ENCODE results near the gene CNTNAP2. TPM values are rescaled to one million over a fixed set of nuclear protein-coding genes. Genes with fewer than 3 reads are reported as not detected.
"Not testable (repeated sequence)": the region's sequence is repeated elsewhere in the genome, so short reads cannot be mapped to it uniquely, and the experiment has no call there.

CNTNAP2 gene
- total RNA-seq, 1 donor from 2014 or later, result 0.48 TPM

DNA sequence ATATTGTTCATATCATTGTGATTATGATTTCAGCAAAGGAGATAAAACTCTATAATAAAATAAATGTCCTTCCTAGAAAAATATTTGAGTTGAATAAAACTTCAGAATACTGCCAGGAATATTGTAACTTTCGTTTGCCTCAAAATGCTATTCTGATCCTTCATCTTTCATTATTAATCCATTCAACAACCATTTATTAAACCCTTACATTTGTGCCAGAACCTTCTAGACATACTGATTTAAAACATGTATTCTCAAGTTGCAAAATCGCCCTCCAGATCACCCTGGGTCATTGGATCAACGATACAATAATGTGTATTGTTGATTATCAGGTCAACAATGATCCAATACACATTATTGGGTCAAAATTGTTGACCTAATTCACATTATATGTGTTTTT is 759.8 kb downstream of the CNTNAP2 start:
- intact Hi-C loops (cut with DNase I), result no loop called here
- DNase-seq (no peak), ATAC-seq (ENCODE audit: poor library complexity) (no peak)

DNA sequence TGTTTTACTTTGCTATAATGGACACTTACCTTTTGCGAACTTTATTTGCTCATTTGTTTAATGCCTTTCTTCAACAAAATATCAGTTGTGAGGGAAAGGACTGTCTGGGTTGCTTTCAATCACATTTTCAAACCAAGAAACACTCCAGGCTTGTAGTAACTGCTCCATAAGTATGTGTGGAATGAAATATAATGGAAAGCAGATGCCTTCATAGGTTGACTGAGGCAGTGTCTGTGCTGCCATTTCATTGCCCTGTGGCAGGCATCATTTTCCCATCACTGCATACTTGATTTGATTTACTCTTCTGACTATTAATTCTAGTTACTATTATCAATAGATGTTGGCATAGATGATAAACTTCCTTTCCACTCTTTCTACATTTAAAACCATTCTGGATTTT is 762.3 kb downstream of the CNTNAP2 start:
- intact Hi-C loops (cut with DNase I), result no loop called here
- ATAC-seq (ENCODE audit: poor library complexity) (no peak), DNase-seq (no peak)

DNA sequence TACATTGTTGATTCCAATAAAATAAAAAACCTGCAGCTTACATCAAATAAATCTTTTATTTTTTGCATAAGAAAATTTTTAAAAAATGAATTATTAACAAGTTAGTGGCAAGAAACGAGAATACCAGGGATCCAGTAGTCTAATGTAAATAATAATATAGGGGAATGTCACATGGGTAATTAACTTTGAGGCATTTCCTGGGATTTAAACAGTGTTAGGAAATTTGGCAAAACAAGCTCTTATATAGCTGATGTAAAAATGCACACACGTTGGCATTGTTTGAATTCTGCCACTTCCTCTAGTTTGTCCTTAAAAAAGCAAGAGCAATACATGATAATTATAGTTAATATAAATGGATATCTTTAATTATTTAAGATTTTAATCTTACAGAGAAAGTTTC is 768.6 kb downstream of the CNTNAP2 start:
- intact Hi-C loops (cut with DNase I), result no loop called here
- DNase-seq (no peak), ATAC-seq (ENCODE audit: poor library complexity) (no peak)

DNA sequence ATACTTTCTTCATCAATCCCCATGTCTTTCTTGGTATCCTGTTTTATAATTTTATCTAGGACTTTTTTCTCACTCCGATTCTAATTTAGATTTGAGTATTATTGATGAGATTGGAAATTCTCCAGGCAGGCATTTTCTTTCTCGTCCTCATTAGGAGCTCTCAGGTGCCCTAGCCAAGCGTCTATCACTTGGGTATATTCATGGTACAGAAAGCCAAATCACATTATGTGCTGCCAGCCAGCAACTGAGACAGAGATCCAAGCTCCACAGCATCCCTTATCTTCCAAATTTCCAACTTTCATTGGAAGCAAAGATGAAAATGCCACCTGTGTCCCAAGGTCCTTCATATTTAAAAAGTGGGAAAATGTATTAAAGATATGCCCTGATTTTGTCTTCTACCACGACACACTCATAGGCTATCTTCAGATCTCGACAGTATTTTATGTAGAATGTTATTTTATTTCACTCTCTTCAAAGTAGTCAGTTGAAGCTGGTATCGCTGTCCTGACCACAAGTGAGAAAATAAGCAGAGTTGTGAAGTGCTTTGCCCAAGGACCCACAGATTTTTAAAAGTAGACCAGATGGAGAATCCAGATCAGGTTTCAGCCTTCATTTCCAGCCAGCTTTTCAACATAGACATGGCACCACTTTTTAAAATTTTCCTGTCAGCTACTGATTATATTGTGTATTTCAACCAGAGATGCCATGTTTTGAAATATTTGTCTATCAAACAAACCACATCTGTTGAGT is 773.4 kb downstream of the CNTNAP2 start:
- intact Hi-C loops (cut with DNase I), result no loop called here
- ATAC-seq (ENCODE audit: poor library complexity) (no peak), DNase-seq (no peak)

DNA sequence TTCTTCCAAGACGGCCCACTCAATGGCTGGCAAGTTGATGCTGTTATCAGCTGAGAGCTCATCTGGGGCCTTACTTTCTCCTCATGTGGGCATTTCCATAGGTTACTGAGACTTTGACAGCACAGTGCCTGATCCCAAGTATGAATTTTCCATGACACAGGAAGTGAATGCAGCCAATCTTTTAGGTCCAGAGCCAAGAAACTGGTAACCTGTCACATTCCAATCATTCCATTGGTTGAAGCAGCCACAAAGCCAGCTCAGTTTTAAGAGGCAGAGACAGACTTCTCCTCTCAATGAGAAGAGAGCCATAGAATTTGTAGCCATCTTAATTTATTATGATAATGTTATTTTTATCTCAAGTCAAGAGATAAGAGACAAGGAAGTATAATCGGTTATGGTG is 775.5 kb downstream of the CNTNAP2 start:
- ATAC-seq (ENCODE audit: poor library complexity) (no peak), DNase-seq (no peak)
- intact Hi-C loops (cut with DNase I), result no loop called here

DNA sequence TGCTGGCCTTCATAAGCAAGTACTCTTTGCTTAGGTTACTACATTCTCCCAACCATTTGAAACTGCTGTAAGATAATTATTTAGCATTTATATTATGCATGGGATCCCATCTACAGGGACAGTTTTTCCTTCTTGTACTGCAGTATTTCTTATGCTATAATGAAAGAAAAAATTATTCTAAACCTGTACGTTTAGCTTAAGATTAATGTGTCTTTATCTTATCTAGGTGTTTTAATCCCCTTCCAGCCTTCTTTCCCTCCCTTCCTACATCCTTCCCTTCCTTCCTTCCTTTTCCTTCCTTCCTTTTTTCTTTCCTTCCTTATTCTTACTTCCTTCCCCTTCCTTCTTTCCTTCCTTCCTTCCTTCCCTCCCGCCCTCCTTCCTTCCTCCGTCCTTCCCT is 778.3 kb downstream of the CNTNAP2 start:
- DNase-seq (no peak), ATAC-seq (ENCODE audit: poor library complexity) (no peak)
- intact Hi-C loops (cut with DNase I), result no loop called here

DNA sequence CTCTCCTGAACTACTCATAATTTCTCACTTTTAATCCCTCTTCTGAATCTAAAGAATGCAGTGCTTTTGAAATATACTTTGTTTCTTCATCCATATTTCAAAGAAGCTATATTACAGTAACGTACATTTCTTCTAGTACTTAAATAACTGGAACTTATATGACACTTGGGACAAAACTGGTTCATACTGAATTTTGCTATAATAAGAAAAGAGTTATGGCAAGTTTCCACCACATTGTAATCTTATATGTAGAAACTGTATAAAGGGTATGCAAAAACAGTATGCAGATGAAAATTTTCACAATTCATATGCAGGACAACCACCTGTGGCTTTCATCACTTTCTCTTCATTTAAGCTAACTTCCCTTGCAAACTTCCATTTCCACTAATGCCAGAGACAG is 785.7 kb downstream of the CNTNAP2 start:
- no peak for DNase-seq
- no peak for ATAC-seq (ENCODE audit: poor library complexity)
- intact Hi-C loops (cut with DNase I), result no loop called here

DNA sequence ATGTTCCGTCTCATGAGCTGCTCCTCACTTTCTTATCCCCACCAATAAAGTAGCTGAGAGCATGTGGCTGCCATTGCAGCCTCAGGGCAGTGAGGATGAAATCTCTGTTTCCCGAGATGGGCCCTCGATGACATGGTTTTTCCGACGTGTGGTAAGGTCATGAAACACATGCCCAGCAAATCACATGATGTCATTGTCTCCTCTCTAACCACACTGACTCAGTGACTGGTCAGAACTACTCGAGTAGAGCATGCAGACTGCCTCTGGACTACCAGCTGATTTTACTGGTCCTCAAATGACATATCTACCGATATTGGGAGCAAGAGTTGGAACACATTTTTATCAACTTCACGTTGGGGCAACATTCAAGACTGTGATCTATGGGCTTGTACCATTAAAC is 786.1 kb downstream of the CNTNAP2 start:
- intact Hi-C loops (cut with DNase I), result no loop called here
- DNase-seq, result no peak
- no peak for ATAC-seq (ENCODE audit: poor library complexity)

DNA sequence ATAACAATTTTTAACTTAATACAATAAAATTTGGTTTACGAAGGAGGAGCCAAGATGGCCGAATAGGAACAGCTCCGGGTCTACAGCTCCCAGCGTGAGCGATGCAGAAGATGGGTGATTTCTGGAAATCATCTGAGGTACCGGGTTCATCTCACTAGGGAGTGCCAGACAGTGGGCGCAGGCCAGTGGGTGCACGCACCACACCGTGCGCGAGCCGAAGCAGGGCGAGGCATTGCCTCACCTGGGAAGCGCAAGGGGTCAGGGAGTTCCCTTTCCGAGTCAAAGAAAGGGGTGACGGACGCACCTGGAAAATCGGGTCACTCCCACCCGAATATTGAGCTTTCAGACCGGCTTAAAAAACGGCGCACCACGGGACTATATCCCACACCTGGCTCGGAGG is 789.1 kb downstream of the CNTNAP2 start:
- not testable (repeated sequence) for ATAC-seq (ENCODE audit: poor library complexity); DNase-seq

DNA sequence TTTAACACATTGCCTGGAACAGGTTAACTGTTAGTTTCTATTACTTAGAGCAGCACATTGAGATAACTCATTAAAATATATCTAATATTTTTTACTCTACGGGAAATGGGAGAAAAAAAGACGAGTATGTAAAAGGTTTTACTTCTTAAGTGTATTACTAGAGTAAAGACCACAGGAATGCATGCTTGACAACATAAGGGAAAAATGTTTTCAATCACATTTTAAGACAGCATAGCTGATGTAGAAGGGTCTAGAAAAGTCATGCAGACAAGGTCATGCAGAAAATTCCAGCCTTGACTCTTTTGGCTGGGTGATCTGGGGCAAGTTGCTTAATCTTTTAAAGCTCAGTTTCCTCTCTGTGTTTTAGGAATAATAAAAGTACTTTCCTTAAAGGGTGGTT is 806.2 kb downstream of the CNTNAP2 start:
- intact Hi-C loops (cut with DNase I), result no loop called here
- ATAC-seq (ENCODE audit: poor library complexity) (no peak), DNase-seq (no peak)

More for the DNA sequence above, 789.1 kb downstream of the CNTNAP2 start:
- intact Hi-C loops (cut with DNase I), result not testable (repeated sequence)

DNA sequence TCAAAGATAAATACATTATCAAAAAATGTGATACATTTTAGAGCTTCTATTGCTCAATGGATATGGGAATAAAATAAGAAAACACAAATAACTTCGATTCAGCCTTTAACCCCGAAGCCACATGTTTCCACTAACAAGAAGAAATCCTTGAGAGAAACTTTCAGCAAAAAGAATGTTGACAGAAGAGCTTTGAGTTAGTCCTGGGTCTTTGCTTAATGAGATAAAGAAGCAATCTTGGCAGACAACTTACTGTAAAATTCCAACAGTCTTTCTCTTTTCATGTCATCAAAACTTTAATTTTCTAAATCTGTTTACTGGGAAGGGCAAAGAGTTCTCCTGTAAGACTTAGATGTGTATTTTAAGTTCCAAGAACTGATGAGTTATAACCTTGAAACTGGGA is 810.2 kb downstream of the CNTNAP2 start:
- DNase-seq, result no peak
- intact Hi-C loops (cut with DNase I), result no loop called here
- ATAC-seq (ENCODE audit: poor library complexity), result no peak

DNA sequence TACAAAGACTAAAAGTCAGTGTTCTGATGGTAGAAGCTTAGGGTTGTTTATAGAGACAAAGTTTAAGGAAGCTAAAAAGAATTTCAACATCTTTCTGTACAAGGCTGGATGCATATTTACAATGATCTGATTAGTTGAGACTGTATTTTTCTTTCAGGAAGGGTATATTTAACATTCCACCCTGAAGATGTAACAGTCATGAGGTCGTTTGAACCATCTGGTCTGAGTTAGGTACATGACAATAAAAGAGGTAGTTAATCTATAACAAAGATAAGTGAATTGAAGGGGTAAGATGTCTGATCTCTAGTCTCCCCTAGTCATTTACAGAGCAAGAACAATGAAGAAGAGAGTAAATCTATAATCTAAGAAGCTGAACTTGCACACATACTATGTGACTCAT is 821.2 kb downstream of the CNTNAP2 start:
- DNase-seq (no peak), ATAC-seq (ENCODE audit: poor library complexity) (no peak)
- intact Hi-C loops (cut with DNase I), result no loop called here

DNA sequence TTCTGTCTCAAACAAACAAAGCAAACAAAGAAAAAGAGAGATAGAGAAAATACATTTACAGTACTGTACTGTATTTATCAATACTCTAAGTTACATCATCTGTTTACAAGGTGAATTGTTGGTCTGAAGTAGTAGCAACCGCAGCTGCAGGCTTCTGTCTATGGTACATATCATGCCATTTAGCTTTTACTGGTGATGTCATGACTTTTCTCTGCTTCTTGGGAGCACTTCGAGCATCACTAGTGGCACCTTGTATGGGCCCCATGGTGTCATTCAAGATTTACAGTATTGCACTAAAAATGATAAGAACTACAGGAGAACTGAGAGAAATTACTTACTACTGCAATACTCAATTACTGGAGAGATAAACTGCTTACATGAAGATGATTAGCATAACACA is 826.9 kb downstream of the CNTNAP2 start:
- ATAC-seq (ENCODE audit: poor library complexity), result no peak
- no peak for DNase-seq
- intact Hi-C loops (cut with DNase I), result no loop called here

DNA sequence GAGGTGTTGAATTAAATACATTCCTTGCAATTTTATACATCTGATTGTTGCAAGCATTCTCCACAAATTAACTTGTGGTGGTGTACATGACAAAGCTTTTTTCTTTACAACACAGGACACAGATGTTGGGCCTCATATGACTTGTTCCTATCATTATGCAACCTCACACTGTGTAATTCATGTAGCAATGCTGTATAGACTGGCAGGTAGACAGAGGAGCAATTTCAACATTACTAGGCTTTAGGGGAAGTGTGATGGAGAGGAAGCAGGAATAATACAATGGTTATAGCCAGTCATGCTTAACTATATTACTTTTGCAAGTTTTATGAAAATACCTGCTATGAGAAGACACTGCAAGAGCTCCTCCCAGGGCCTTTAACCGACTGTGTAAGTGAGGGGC is 832.1 kb downstream of the CNTNAP2 start:
- ATAC-seq (ENCODE audit: poor library complexity), result no peak
- no peak for DNase-seq
- intact Hi-C loops (cut with DNase I), result no loop called here

DNA sequence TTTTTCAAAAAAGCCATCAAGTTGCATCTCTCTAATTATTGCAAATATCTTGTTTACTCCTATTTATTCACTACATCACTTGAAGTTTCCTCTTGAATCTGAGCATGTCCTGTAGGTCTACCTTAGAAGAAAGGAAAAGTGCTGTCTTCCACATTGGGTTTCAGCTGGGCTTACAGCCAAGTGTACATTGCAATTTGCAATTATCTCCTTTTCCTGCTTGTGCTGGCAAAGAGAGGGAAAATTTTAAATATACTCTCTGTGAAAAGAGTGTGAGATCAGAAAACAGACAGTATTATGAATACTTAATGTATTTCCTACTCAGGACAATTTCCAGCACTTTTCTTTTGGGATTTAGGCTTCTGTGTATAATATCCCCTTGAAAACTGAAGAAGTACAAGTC is 839.7 kb downstream of the CNTNAP2 start:
- ATAC-seq (ENCODE audit: poor library complexity) (no peak), DNase-seq (no peak)
- intact Hi-C loops (cut with DNase I), result no loop called here

DNA sequence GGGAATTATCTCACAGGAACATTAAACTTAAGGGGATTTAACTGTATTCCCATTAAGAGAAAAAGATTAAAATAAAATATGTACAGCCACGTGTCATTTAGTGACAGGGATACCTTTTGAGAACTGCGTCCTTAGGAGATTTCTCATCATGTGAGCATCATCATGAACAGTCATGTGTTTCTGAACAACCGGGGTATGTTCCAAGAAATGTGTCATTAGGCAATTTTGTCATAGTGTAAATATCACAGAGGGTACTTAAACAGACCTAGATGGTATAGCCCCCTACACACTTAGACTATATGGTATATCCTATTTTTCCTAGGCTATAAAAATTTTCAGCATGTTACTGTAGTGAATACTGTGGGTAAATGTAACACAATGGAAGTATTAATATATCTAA is 840.3 kb downstream of the CNTNAP2 start:
- DNase-seq, result no peak
- intact Hi-C loops (cut with DNase I), result no loop called here
- no peak for ATAC-seq (ENCODE audit: poor library complexity)

DNA sequence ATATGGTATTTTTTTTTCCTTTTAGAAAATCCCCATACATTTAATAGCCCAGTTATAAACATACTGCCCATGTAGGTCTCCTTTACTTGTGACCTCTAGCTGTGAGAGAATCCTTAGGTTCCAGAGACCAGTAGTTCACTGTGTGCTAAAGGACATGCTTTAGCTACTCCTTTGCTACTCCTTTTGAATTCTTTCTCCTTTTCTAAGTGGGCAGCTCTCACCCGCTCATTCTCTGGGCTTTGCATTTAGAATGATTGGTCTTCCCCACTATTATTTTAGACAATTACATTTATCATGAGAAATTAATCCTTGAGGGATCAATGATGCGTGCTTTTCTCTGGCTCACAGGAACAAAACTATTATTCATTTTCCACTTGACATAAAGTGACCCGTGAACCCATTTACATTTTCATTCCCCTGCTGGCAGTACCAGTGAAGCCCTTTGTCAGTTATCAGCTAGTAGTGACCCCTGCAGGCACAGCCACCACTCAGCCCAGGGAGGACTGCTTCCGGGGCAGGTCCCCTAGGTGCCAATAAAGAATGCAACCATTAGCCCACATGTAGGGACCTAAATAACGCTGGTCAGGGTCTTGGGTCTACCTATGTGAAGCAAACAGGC is 844.3 kb downstream of the CNTNAP2 start:
- DNase-seq, result no peak
- no peak for ATAC-seq (ENCODE audit: poor library complexity)
- intact Hi-C loops (cut with DNase I), result no loop called here

DNA sequence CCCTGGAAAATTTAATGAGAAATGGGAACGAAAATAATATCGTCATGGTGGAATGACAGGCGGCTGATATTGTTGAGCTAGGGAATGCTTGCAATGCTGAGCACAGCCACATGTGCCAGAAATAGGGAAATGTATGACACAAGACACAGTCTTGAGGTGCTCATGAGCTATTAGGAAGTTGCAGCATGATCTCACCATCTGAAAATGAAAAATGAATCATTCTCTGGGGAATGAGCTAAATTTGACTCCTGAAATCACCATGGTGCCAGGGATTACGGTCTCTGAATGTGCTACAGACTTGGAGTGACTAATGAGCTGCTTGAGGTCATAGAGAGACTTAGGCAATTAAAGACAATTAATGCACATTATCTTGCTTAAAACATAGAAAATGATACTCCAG is 845.0 kb downstream of the CNTNAP2 start:
- DNase-seq, result no peak
- peak; percentile 25 for ATAC-seq (ENCODE audit: poor library complexity)
- intact Hi-C loops (cut with DNase I), result no loop called here

DNA sequence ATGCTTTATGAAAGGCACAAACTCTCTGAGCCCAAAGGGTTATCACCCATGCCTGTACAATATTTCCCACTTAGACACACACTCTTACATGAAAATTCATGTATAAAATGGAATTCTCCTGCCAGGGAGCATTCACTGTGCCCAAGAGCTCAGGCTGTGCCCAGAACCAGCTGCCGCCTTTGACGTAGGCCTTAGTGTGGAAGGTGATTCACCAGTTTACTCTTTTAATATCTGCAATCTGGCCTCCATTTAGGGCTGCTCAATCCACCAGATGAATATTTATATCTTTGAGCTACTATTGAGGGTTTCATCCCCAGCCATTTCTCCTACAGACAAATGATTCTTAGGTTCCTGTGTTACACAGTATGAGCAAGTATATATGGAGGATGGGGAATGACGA is 849.7 kb downstream of the CNTNAP2 start:
- intact Hi-C loops (cut with DNase I), result no loop called here
- ATAC-seq (ENCODE audit: poor library complexity) (no peak), DNase-seq (no peak)

DNA sequence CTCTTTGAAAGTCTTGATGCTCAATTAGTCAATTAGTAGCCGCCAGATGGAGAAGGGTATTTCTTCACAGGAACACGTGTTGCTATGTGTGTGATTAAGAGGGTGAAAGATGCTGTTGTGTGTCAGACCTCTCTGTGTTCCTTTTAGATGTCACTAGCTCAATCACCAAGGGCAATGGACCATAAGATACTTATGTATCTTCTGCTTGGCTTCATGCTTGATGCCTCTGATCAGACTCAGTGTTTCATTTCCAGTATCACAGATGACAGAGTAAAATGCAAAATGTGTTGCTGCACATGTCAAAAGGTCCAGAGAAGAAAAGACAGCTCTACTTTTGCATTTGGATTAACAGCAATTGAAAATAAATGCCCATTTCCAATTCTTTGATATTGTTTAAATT is 865.9 kb downstream of the CNTNAP2 start:
- no peak for DNase-seq
- intact Hi-C loops (cut with DNase I), result no loop called here
- no peak for ATAC-seq (ENCODE audit: poor library complexity)

DNA sequence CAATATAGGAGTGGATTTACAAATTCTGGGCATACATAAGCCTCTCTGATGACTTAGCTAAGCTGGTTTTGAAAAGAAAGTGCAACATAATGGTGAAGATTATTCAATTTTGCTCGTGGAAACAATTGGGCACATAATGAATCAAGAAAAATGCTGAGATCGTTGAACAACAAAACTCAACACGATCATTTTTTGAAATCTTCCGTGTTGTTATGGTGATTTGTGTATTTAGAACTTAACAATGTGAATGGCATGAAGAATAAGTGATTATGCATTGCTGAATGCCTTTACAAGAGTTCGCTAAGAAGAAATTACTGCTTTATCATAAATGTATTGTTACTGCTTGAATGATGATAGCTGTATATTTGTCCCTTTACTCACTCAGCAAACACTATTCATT is 875.0 kb downstream of the CNTNAP2 start:
- intact Hi-C loops (cut with DNase I), result no loop called here
- ATAC-seq (ENCODE audit: poor library complexity) (no peak), DNase-seq (no peak)

Data from Right ventricle myocardium superior (tissue), 1 donor.